Erythroblast (primary cell): ENCODE results near the gene ASB3.

Experiments used
- GATA1 ChIP-seq: IDR thresholded peaks from 2 replicates; pipeline ENCODE4 v1.6.1; 2011; ENCODE audit warnings: low read depth, mild to moderate bottlenecking, control low read depth, low read length, moderate library complexity
- POLR2A ChIP-seq: IDR thresholded peaks from 2 replicates; pipeline ENCODE4 v1.6.1; 2011; ENCODE audit warnings: mild to moderate bottlenecking, low read length

DNA sequence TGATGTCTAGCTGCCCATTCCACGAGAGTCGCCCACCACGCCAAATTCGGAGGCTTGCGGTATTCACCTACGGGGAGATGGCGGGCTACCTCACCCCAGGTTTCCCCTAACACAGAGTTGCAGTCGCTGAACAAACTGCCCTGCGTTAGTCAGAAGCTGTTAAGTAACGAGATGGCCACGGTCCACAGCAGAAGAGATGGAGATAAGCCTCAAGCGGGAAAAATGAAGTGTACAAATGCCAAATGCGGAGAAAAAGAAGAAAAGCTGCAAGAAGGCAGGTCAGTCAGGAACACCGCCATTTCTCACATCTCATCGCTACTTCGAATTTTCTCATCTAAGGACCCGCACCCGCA is 425 bp downstream of the ASB3 start:
- no peak for TF ChIP-seq POLR2A
- no peak for TF ChIP-seq GATA1
